ENCODE data around the gene PPFIA1.
"Not testable (repeated sequence)": the region's sequence is repeated elsewhere in the genome, so short reads cannot be mapped to it uniquely, and the experiment has no call there.

PPFIA1 gene

GRCh38 chr11:70359451-70360205, 89.1 kb downstream of the PPFIA1 start:
- DNase-seq (ENCODE audit: low spot score) = no peak

- DNase-seq (ENCODE audit: low spot score) = no peak
Measured at GRCh38 chr11:70360211-70360610, 89.7 kb downstream of the PPFIA1 start.

- no peak for DNase-seq (ENCODE audit: low spot score)
Measured at GRCh38 chr11:70364178-70364577, 93.7 kb downstream of the PPFIA1 start.

GRCh38 chr11:70364745-70365543, 94.5 kb downstream of the PPFIA1 start:
- no peak for DNase-seq (ENCODE audit: low spot score)

GRCh38 chr11:70365544-70365927, 95.0 kb downstream of the PPFIA1 start:
- no peak for DNase-seq (ENCODE audit: low spot score)

- DNase-seq (ENCODE audit: low spot score) = no peak
Measured at GRCh38 chr11:70367071-70367470, 96.6 kb downstream of the PPFIA1 start.

- DNase-seq (ENCODE audit: low spot score) = no peak
Measured at GRCh38 chr11:70368961-70369360, 98.5 kb downstream of the PPFIA1 start.

- DNase-seq (ENCODE audit: low spot score) = no peak
Measured at GRCh38 chr11:70371241-70371640, 100.8 kb downstream of the PPFIA1 start.

- no peak for DNase-seq (ENCODE audit: low spot score)
Measured at GRCh38 chr11:70372076-70372475, 101.6 kb downstream of the PPFIA1 start.

GRCh38 chr11:70376621-70377020, 106.1 kb downstream of the PPFIA1 start:
- no peak for DNase-seq (ENCODE audit: low spot score)

GRCh38 chr11:70377645-70378044, 107.2 kb downstream of the PPFIA1 start:
- no peak for DNase-seq (ENCODE audit: low spot score)

- no peak for DNase-seq (ENCODE audit: low spot score)
Measured at GRCh38 chr11:70378506-70379134, 108.1 kb downstream of the PPFIA1 start.

- DNase-seq (ENCODE audit: low spot score) = no peak
Measured at GRCh38 chr11:70381350-70381749, 110.9 kb downstream of the PPFIA1 start.

GRCh38 chr11:70381872-70382861, 111.7 kb downstream of the PPFIA1 start:
- DNase-seq (ENCODE audit: low spot score) = no peak

GRCh38 chr11:70383664-70384565, 113.4 kb downstream of the PPFIA1 start:
- no peak for DNase-seq (ENCODE audit: low spot score)

GRCh38 chr11:70384566-70385152, 114.2 kb downstream of the PPFIA1 start:
- no peak for DNase-seq (ENCODE audit: low spot score)

GRCh38 chr11:70387564-70387963, 117.1 kb downstream of the PPFIA1 start:
- no peak for DNase-seq (ENCODE audit: low spot score)

- DNase-seq (ENCODE audit: low spot score) = no peak
Measured at GRCh38 chr11:70389201-70389600, 118.7 kb downstream of the PPFIA1 start.

GRCh38 chr11:70390882-70391281, 120.4 kb downstream of the PPFIA1 start:
- DNase-seq (ENCODE audit: low spot score) = not testable (repeated sequence)

Measured in D341Med (cell line).